Hepatocyte (in vitro differentiated cells): ENCODE results near the gene OSBP2.

ENCODE experiments used
- EZH2phosphoT487 ChIP-seq: fragments of 200-600 bp; sonication (generic); IDR thresholded peaks from one replicate; pipeline ENCODE4 v1.6.1; 2018; ENCODE audit warnings: antibody characterized with exemption, mild to moderate bottlenecking, low read depth, moderate library complexity; ENCODE audit not compliant: unreplicated experiment, severe bottlenecking
- TF ChIP-seq, protein P1 (sequence below): fragments of 200-600 bp; sonication (generic); IDR thresholded peaks from 2 replicates; pipeline ENCODE4 v1.5.1; 2016; ENCODE audit warnings: antibody characterized with exemption, mild to moderate bottlenecking; ENCODE audit not compliant: poor library complexity

GRCh38 chr22:30919973-30920372 is 225.3 kb downstream of the OSBP2 start:
- no peak for TF ChIP-seq EZH2phosphoT487
- TF ChIP-seq, protein P1, sequence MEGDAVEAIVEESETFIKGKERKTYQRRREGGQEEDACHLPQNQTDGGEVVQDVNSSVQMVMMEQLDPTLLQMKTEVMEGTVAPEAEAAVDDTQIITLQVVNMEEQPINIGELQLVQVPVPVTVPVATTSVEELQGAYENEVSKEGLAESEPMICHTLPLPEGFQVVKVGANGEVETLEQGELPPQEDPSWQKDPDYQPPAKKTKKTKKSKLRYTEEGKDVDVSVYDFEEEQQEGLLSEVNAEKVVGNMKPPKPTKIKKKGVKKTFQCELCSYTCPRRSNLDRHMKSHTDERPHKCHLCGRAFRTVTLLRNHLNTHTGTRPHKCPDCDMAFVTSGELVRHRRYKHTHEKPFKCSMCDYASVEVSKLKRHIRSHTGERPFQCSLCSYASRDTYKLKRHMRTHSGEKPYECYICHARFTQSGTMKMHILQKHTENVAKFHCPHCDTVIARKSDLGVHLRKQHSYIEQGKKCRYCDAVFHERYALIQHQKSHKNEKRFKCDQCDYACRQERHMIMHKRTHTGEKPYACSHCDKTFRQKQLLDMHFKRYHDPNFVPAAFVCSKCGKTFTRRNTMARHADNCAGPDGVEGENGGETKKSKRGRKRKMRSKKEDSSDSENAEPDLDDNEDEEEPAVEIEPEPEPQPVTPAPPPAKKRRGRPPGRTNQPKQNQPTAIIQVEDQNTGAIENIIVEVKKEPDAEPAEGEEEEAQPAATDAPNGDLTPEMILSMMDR = no peak
